ENCODE data around the gene DIPK2A. TPM values are rescaled to one million over a fixed set of nuclear protein-coding genes. Genes with fewer than 3 reads are reported as not detected.

Gene DIPK2A
- total and polyA plus RNA-seq, 2 of the 13 experiments (the other 11 are each of a cell fraction or from before 2014, with no cell fraction given): 5.8 to 8.0 TPM

DNA sequence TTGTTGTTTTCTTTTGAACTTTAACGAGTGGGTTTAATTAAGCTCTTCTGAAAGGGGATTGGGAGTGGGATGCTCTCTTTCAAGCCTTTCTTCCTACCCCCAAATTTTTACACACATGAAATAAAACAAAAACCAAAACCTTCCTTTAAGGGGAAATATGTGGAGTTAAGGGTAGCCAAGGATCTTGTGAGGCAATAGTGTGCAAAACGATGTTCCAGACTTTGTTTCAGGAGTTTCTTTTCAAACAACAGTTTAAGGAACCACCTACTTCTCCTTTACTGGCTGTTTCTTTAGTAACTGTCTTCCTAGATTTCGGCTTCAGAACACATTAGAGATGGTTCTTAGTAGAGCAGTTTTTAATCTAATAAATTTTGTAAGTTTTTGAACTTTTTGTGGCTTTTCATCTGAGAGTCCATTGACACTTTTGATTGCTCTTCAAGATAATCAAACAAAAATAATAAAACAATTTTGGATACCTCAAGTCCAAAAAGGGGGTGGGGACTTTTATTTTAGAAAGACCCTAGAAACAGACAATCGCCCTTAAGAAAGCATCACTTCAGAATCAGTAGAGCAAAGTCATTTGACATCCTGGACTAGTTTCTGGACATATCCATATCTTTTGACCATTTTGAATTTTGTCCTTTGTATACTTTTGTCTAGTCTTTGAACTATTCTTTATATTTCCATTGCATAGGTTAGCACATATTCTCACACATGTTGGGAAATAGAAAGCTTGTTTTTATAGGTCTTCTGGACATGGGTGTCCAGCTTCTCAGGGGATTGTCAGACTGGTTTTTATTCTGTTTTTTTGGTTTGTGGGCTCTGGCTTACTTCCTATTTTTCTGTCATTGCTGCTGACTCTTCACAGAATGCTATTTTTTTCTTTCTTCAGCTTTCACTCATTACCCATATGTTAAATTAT, 6.0 kb downstream of the DIPK2A start:
- POLR2A ChIA-PET: no interaction called here
- no peaks in the 10 kb centered on the region for H3K36me3 ChIP-seq (replicated peaks in 1 of 2; ENCODE audit: control insufficient read depth in 1 of 2, insufficient read depth in 2 of 2, low read length in 2 of 2)
- peaks cover 65% of the 10 kb centered on the region for H3K79me2 ChIP-seq (ENCODE audit: insufficient read depth, low read length)
- no peak overlapping the region for H3K4me2 ChIP-seq (ENCODE audit: low read depth, low read length)
- DNase-seq (ENCODE audit: low spot score): no peak
- TF ChIP-seq, protein P1, sequence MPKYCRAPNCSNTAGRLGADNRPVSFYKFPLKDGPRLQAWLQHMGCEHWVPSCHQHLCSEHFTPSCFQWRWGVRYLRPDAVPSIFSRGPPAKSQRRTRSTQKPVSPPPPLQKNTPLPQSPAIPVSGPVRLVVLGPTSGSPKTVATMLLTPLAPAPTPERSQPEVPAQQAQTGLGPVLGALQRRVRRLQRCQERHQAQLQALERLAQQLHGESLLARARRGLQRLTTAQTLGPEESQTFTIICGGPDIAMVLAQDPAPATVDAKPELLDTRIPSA (CRISPR knock-in tag; IDR thresholded peaks at IDR 0.05; ENCODE audit: borderline replicate concordance): no peak
- TF ChIP-seq NR3C1 (CRISPR knock-in tag; IDR thresholded peaks at IDR 0.05): no peak
- no peak overlapping the region for H2AFZ ChIP-seq (ENCODE audit: low read length)
- FAIRE-seq: no peak
- in situ Hi-C loops (cut with HindIII; ENCODE audit: extremely low pct_ligation_motif_present, low pct_unique_long_range_greater_than_20kb) (no loop called here), intact Hi-C loops (cut with micrococcal nuclease; ENCODE audit: unreplicated experiment) (loop anchor here (5.0 kb wide), 1 partner anchor 795 kb away; no protein-coding TSS in a partner anchor)
- H3K9ac ChIP-seq (ENCODE audit: insufficient read depth, low read depth, low read length): no peak overlapping the region
- H3K4me1 ChIP-seq (ENCODE audit: insufficient read depth, low read length): peaks cover 32% of the 10 kb centered on the region
- H4K20me1 ChIP-seq (ENCODE audit: insufficient read depth, low read length): no peaks in the 10 kb centered on the region
- CTCF ChIA-PET (ENCODE audit: low intra/inter-chr PET ratio, low total read pairs): no interaction called here
- WGBS (ENCODE audit: low lambda C conversion rate): 49% methylated on average over 4 of the region's 4 CpGs
- ATAC-seq: no peak
- no TSS peak for BruUV-seq (replicated peaks)
- H3K27me3 ChIP-seq (ENCODE audit: control insufficient read depth in 1 of 2, insufficient read depth in 2 of 2, low read length in 2 of 2): no peaks in the 10 kb centered on the region
- no peak overlapping the region for H3K4me3 ChIP-seq (replicated peaks in 1 of 3; ENCODE audit: insufficient read depth in 1 of 3, low read depth in 2 of 3, low read length in 3 of 3)
- no peaks in the 10 kb centered on the region for H3K9me3 ChIP-seq (ENCODE audit: low read length)
- H3K27ac ChIP-seq (ENCODE audit: extremely low read length, insufficient read depth, low read length): no peak overlapping the region

DNA sequence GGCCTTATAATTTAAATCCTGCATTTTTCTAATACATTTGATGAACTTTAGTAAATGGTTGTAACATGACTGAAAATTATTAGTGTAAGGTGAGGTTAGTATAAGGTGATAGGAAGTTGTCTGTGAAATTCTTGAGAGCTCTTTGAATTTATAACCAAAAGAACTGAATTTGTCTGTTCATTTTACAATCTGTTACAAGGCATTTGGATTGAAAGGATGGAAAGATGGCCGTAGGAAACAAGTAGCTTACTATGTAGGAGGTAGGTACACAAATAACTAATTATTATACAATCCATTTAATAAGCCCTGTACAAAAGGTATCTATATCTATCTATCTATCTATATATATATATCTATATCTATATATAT, 6.6 kb downstream of the DIPK2A start:
- H3K4me2 ChIP-seq (ENCODE audit: low read depth, low read length): no peak overlapping the region
- no TSS peak for BruUV-seq (replicated peaks)
- no peaks in the 10 kb centered on the region for H3K9me3 ChIP-seq (ENCODE audit: low read length)
- no peak overlapping the region for H3K4me3 ChIP-seq (replicated peaks in 1 of 3; ENCODE audit: insufficient read depth in 1 of 3, low read depth in 2 of 3, low read length in 3 of 3)
- H3K27ac ChIP-seq (ENCODE audit: extremely low read length, insufficient read depth, low read length): no peak overlapping the region
- no peaks in the 10 kb centered on the region for H3K27me3 ChIP-seq (ENCODE audit: control insufficient read depth in 1 of 2, insufficient read depth in 2 of 2, low read length in 2 of 2)
- no peaks in the 10 kb centered on the region for H4K20me1 ChIP-seq (ENCODE audit: insufficient read depth, low read length)
- peaks cover 32% of the 10 kb centered on the region for H3K4me1 ChIP-seq (ENCODE audit: insufficient read depth, low read length)
- CTCF ChIA-PET (ENCODE audit: low intra/inter-chr PET ratio, low total read pairs): no interaction called here
- ATAC-seq: no peak
- POLR2A ChIA-PET: no interaction called here
- TF ChIP-seq, protein P2, sequence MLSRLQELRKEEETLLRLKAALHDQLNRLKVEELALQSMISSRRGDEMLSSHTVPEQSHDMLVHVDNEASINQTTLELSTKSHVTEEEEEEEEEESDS (CRISPR knock-in tag; IDR thresholded peaks at IDR 0.05; ENCODE audit: borderline replicate concordance): no peak
- TF ChIP-seq ZNF296 (CRISPR knock-in tag; conservative IDR thresholded peaks at IDR 0.05) (no peak), FOXJ3 (CRISPR knock-in tag; IDR thresholded peaks at IDR 0.05; ENCODE audit: borderline replicate concordance) (no peak), TFDP1 (CRISPR knock-in tag; IDR thresholded peaks at IDR 0.05; ENCODE audit: borderline replicate concordance) (no peak), ZNF512 (CRISPR knock-in tag; IDR thresholded peaks at IDR 0.05) (no peak), ZNF605 (CRISPR knock-in tag; IDR thresholded peaks at IDR 0.05) (no peak), HOXA3 (CRISPR knock-in tag; IDR thresholded peaks at IDR 0.05) (no peak)
- no peak for FAIRE-seq
- H3K79me2 ChIP-seq (ENCODE audit: insufficient read depth, low read length): peaks cover 65% of the 10 kb centered on the region
- DNase-seq (ENCODE audit: low spot score): no peak
- WGBS (ENCODE audit: low lambda C conversion rate): 55% methylated on average over 1 of the region's 1 CpG
- H3K9ac ChIP-seq (ENCODE audit: insufficient read depth, low read depth, low read length): no peak overlapping the region
- intact Hi-C loops (cut with micrococcal nuclease; ENCODE audit: unreplicated experiment) (loop anchor here (5.0 kb wide), 1 partner anchor 794 kb away; no protein-coding TSS in a partner anchor), in situ Hi-C loops (cut with HindIII; ENCODE audit: extremely low pct_ligation_motif_present, low pct_unique_long_range_greater_than_20kb) (no loop called here)
- no peaks in the 10 kb centered on the region for H3K36me3 ChIP-seq (replicated peaks in 1 of 2; ENCODE audit: control insufficient read depth in 1 of 2, insufficient read depth in 2 of 2, low read length in 2 of 2)
- H2AFZ ChIP-seq (ENCODE audit: low read length): no peak overlapping the region

All from HepG2 (cell line).